CD1c-positive myeloid dendritic cell (primary cell): ENCODE data around the gene PCDH12.
"Not testable (repeated sequence)": the region's sequence is repeated elsewhere in the genome, so short reads cannot be mapped to it uniquely, and the experiment has no call there.

Experiments used
- DNase-seq: peaks from one replicate; pipeline ENCODE4 v3.0.0-alpha.2; 2016; ENCODE audit errors: extremely low spot score

The PCDH12 gene

DNA sequence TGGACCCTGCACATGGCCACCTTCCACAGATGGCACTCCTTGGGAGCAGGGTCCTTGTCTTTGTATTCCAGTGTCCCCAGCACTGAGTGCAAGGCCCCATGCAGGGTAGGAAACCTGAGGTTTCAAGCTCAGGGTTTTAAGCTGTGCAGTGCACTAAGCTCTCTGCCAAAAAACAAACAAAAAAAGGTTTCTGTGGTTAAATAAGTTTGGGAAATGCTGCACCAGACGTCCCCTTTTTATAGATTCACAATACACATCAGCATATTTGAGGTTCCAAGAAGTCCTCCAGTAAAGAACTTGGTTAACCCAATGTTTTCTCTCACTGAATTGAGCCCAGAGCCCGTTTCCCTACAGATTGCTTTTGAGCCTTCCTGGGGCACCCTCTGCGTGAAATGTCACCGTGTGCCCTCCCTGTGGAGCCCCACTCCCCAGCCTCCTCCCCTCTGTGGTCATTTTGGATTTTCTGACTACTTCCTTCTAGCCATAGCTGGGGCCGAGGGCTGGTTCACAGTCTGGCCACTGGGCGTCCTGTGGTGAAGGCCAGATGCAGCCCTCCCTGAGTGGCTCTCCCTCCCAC is 17.2 kb downstream of the PCDH12 start:
- peak; percentile 37 for DNase-seq

DNA sequence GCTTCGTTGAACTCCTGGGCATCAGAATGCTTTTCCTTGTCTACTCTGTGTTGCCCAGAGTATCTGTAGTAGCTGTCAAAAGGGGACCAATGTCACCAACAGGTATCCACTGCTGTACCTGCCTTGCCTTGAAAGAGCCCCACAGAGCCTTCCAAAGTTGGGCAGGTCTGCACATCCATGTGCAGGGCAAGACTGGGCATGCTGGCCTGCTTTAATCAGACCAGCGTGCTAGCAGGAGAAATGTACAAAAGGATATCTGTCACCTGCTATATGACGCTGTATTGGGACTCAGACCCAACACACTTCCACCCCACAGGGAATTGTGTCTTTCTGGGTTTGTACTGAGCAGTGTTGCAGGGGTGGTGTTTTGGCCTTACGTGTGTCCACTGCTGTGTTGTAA is 22.5 kb downstream of the PCDH12 start:
- DNase-seq = no peak

DNA sequence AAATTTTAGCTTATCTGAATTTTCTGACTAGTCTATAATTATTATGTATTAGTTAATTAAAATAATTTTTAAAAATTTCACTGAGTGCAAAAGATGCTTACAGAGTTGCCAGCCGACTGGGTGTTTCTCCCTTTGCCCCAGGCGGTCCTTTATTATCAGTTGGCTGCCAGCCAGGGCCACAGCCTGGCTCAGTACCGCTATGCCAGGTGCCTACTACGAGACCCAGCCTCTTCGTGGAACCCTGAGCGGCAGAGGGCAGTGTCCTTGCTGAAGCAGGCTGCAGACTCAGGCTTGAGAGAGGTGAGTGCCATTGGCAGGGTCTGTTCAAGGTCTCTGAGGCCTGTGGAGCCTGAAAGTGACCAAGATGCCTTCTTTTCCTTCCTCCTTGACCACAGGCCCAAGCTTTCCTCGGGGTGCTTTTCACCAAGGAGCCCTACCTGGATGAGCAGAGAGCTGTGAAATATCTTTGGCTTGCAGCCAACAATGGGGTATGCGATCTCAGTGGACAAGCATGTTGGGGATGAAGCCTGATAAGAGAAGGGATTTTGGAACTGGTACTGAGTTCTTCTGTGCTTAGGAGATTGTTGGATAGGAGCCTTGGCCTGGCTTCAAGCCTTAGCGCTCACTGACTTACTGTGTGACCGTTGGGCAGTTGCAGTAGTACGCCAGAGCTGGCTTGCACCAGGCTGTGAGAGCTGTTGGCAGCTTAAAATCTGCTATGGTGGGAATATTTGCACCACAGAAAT is 23.7 kb downstream of the PCDH12 start:
- DNase-seq = no peak

DNA sequence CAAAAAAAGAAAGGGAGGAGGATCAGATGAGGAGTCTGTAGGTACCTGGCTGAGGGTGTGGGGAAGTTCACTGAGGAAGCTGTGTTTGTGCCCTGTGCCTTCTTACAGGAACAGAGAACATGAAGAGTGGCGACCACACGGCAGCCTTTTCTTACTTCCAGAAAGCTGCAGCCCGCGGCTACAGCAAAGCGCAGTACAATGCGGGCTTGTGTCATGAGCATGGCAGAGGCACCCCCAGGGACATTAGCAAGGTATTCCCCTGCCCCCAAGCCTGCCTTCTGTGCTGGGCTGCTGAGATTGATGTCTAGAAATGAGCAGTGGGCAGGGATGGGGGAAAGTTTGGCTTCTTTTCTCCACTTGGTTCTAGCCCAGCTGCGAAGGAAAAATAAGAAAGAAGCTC is 24.9 kb downstream of the PCDH12 start:
- DNase-seq = no peak

DNA sequence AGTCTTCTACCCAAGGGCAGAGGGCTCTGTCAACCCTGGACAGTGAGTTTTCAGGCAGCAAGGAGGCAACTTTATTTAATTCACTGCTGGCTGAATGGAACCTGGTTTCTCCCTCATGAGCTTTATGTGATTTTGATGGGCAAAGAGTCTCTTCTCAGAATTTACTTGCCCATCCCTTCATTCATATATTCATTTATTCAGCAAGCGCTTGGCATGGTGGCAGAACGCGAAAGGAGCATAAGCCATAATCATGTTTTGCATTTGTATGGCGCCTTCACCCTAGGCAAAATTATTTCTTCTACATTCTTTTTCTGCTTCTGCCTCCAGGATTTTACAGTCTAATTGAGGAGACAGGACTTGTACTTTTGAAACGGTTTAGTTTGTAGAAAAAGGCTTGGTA is 26.3 kb downstream of the PCDH12 start:
- no peak for DNase-seq

DNA sequence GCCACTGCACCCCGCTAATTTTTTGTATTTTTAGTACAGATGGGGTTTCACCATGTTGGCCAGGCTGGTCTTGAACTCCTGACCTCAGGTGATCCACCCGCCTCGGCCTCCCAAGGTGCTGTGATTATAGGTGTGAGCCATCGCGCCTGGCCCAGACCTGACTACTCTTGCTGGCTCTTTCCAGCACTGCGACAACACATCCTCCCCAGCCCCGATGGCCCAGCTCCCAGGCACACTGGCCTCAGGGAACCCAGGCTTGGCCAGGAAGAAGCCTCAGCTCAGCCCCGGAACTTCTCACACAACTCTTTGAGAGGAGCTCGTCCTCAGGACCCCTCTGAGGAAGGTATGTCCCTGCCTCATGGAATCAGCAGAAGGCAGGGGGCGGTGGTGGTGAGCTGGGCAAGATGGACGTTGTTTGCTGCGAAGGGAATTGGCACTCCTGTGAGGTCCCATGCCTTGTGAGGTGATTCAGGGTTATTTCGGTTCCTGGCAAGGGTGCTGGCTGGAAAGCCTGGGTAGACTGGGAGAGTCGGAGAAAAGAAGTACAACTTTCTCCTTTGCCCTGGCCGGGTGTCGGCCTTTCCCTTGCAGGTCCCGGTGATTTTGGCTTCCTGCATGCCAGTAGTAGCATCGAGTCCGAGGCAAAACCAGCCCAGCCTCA is 28.5 kb downstream of the PCDH12 start:
- no peak for DNase-seq

DNA sequence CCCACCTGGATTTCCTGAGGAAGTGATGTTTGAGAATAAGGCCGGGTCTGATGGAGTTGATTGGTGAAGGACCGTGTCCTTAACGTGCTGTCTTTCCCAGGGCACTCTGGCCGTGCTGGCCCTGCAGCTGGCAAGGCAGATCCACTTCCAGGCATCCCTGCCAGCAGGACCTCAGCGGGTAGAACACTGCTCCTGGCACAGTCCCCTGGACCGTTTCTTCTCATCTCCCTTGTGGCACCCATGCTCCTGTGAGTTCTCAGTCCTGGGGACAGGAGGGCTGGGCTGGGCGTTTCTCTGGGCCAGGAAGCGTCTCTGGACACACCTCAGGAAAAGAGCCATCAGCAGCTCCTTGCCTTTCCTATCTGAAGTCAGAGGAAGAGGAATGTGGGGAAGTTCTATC is 30.0 kb downstream of the PCDH12 start:
- DNase-seq = no peak

DNA sequence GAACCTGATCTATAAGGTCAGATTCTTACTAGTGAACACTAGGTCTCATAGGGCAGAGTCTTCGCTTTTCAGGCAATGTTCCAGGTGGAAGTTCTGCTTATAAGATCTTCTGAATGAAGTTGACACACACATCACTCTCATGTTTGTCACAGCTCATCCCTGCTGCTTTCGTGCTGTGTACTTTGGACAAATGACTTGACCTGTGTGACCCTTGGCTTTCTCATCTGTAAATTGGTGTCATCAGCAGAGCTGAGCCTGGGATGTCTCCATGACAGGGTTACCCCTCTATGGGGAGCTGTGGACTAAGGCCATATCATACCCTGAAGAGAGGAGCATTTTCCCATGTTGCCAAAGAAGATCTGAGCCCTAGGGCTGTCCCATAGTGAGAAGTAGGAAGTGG is 31.6 kb downstream of the PCDH12 start:
- no peak for DNase-seq

DNA sequence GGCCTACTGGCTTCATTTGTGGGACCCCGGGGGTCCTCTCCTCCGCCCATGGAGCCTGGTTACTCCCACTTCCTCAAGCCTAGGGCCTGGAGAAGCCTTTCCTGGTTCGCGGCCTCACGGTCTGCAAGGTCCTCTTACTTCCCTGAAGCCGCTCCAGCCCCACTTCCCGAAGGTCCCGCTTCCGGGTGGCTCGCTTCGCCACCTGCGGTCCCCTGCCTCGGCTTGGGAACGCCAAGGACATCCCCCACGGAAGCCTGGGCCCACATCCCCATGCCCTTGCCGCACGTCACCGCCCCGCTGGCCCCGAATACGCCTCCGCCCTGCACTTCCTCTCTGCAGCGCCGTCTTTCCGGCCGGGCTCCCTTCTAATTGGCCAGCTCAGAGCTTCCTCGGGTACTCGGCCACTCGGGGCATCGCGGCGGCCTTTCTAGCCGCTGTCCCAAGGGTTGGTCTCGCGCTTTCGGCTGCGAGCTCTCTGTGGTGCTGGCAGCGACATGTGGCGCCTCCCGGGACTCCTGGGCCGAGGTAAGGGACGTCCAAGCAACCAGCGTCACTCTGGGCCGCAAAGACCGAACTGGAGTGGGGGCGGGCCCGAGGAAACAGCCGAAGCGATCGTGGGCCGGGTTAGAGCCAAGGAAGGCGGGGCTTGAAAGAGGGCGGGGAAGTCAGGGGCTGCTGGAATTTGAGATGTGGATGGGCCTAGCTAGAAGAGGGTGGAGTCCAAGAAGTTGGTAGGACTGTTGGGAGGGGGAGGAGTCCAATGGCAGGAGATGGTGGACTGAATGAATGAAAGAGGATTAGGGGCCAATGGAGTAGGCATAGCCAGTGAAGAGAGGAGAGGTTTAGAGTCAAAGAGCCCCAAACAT is 34.3 kb downstream of the PCDH12 start, which contains the start of gene DELE1:
DELE1 (plus strand) TSS at position 424 of the 866 bp plus-strand sequence; CDS start at position 495, 71 bp downstream.
- DNase-seq = peak; percentile 97

DNA sequence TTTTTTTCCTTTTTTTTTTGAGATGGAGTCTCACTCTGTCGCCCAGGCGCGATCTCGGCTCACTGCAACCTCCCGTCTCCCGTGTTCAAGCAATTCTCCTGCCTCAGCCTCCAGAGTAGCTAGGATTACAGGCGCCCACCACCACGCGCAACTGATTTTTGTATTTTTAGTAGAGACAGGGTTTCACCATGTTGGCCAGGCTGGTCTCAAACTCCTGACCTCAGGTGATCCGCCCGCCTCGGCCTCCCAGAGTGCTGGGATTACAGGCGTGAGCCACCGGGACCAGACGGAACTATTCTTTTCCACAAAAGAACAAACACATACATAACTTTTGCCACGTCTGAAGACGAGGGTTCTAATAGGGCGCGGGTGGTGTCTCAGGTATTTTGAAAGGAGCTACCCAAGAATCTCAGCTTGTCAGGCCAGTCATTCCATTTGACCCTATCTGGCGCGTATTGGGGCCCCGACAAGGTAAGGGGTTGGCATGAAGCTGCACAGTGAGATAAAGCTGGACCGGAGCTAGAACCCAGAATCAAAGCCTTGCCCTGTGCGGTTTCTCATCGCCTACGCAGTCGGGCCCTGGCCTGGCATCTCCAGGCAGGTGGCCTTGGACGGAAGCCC is 35.1 kb downstream of the PCDH12 start:
- not testable (repeated sequence) for DNase-seq

DNA sequence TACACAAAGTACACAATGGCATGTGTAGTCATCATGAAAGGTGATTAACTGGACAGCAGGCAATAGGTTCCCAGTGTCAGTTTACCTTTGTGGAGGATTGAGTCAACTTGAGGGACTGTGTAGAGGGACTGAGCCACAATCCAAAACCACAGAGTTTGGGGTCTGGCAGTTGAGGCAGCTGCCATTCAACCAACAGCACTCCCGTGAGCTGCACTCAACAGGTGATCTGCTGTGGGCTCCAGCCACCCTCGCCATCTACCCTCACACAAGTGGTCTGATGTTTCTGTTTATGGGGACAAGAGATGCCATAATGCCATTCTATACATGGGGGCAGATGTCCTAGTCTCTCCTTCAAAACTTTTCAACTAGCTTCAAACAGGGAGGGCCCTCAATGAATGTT is 37.2 kb downstream of the PCDH12 start:
- no peak for DNase-seq

DNA sequence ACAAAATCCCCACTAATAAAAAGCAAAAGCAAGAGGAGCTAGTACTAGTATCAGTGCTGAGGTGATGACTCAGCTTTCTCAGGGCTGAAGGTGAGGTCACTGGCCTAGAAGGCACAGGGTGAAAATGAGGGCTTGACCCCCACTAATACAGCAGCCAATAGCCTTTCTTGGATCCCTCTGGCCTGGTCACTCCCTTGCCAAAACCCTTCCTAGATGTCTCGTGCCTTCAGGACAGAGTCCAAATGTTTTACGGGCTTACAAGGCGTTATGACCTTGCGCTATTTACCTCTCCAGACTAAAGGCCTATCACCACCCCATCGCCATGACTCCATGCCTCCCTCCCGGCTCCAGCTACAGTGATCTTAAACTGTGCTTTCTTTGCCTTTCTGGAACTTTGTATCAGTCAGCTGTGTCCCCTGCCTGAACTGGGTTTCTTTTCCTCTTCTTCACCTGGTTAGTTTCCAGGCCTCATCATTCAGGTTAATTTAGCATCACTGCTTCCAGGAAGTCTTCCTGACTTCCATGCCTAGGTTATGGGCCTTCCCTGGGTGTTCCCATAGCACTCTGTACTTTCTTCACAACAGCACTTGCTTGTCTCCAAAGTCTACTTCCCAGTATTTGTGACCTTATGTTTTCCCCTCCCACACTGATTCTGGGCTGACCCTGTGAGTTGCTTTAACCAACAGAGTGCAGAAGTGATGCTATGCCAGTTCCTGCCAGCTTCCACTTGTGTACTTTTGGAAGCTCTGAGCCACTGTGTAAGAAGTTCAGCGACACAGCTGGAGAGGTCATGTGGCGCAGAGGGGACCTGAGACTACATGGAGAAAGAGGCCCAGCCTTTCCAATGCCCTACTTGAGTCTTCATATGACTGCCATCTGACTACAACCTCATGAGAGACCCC is 38.5 kb downstream of the PCDH12 start:
- peak; percentile 73 for DNase-seq

DNA sequence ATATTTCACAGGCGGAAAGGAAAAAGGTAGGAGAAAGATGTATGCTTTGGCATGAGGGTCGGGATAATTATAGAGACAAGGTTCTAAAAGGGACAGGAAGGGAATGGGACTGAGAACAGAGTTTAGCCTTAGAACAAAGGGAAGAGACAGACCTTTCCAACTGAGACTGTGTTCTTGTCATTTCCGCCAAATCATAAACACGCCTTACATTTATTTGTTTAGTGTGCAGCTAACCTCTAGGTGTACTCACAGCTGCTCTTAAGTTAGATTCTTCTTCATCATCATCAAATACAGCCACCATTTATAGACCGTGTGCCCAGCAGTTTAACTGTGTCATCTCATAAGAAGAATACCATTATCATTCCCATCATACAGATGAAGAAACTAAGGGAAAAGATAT is 40.2 kb downstream of the PCDH12 start:
- DNase-seq = no peak

DNA sequence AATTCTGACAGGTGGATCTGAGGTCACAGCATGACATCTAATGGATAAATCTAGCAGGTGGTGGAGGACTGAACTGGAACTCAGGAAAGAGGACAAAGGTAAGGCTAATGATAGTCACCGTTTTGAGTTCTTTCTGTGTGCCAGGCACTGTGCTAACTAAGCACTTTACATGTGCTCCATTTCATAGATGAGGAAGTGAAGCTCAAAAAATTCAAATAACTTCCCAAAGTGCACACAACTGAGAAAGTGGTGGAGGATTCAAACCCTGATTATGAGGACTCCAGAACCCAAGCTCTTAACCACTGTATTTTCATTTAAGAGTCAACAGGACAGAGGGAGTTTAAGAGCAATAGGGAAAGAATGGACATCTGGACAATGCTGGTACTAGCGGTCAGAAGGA is 41.5 kb downstream of the PCDH12 start:
- peak; percentile 30 for DNase-seq

DNA sequence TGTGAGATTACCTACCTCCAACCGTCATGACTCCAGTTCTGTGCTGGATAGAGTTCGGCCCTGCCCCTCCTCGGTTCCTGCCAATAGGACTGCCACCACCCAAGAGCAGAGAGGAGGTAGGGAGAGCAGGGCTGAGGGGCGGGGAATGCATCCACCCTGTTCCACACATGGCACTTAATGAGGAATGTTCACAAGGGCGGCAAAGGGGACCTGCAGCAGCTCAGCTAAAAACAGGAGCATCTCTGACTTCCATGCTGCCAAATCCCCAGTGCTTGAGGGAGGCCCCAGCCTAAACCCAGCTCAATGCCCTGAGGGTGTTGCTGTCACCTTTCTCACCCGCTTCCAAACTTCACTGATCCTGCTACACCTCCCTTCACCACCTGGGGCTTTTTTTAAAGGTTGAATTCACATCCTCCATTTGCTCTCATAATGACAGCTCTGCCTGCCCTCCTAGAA is 42.1 kb downstream of the PCDH12 start:
- no peak for DNase-seq

DNA sequence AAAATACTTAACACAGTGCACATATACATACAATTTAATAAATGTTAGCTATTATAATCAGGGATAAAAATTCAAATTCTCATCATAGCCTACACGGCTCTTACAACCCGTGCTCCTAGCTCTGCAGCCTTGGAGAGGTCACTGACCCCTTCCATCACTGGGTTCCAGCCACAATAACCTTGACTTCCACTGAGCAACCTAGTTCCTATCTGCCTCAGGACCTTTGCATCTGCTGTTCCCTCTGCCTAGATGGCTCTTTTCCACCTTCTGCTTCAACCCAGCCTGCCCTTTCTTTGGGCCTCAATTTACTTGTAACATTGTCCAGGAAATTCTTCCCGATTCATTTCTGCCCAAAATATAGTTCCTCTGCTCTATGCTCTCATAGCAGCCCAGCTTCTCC is 43.2 kb downstream of the PCDH12 start:
- no peak for DNase-seq

DNA sequence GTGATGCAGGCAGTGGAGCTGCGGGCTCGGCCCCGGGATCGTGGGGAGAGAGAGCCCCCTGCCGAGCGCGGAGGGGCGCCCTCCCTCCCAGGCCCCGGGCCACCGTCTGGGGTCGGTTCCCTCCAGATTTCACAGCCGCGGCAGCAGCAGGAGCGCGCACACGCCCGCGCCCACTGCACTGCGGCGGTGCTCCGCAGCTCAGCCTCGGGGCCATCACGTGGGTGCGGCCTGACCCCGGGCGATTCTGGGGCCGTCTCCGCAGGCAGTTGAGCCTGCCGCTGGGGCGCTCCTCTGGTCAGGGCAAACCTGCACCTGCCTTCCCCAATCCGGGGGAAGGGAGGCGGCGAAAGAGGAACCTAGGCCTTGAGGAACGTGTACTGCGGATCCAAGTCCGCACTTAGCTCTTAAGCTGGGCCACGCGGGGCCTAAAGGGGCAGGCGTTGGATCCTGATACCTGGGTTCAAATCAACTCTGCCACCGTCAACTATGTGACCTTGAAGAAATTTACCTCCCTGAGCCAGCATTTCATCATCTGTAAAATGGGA is 43.7 kb downstream of the PCDH12 start:
- DNase-seq = peak; percentile 75

DNA sequence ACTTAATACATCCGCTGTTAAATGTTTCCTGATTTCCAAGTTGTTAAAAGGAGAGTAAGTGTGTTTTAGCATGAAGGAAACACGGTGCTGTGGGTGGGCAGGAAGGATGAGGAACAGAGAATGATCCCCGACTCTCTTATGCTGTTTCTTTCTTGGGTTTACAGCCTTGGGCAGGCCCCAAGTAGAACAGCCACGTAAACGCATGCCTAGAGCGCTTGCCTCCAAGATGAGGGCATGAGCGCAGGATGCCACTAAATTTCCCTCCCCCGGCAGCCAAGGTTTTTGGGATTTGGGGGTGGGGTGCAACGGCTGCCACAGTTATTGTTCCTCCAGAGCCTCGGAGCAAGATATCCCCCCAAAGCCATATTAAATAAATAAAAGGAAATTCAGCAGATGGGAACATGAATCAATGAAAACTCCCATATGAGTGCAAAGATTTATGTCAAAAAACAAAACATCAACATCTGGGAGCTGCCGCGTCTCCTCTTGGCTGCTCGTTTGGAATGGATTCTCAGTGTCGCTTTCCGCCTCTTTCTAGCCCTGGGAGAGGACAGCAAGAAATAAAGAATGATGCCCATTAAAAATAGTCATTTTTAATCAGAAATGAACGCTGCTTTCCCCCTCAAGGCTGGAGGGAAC is 44.3 kb downstream of the PCDH12 start:
- DNase-seq = peak; percentile 33

DNA sequence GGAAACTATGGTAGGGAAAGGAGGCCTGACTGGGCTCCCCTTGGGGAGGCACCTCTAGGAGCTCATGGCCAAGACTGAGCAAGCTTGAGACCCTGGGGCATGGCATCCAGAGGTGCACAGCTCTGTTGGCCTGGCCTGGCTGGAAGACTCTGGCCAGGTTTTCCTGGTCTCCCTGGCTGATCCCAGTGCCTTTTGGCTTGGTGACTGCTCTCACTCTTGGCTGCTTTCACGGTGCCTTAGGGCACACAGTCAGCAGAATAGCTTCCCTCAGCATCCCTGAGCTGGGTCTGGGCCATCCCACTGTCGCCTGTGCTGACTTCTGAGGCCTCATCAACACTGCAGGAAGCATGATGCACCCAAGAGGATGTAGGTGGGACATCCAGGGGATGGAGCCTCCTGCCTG is 47.7 kb downstream of the PCDH12 start:
- no peak for DNase-seq

DNA sequence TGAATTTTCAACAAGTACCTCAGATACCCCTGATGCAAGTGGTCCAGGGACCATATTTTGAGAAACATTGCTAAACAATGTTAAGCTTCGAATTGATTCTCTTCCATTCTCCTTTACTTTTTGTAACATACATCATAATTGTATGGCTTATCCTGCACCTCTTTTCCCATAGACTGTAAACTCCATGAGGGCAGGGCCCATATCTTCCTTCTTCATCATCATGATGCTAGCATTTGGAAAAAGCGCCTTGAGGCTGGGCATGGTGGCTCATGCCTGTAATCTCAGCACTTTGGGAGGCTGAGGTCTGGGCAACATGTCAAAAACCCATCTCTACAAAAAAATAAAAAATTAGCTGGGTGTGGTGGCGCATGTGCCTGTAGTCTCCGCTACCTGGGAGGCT is 48.8 kb downstream of the PCDH12 start:
- DNase-seq = no peak
